IMR-90 (cell line): Measurements from ENCODE around the gene RAB6A. TPM values are rescaled to one million over a fixed set of nuclear protein-coding genes. Genes with fewer than 3 reads are reported as not detected.
A peak's percentile ranks its signal among the peaks of the same experiment; 100 is the strongest.

ENCODE experiments used
- ATAC-seq: fragments of 200-7000 bp; cut with Tn5 transposase; 2 replicates; pipeline ENCODE4 v1.9.1; 2020; ENCODE audit warnings: low read depth, mild to moderate bottlenecking, moderate library complexity
- BruUV-seq: library from RNA; stranded (reverse); fragments of 400-500 nt; replicated peaks from 2 replicates; lab custom pipeline; 2021; lab: Mats Ljungman, UMichigan
- CTCF ChIA-PET: fragments of 300-600 bp; formaldehyde crosslinking; extraction: SDS; loops from one replicate; lab custom pipeline; 2021; ENCODE audit warnings: antibody characterized with exemption; lab: Yijun Ruan, JAX
- POLR2A ChIA-PET: fragments of 300-600 bp; sonication (Branson Sonifier 250); formaldehyde crosslinking; loops from one replicate; lab custom pipeline; 2022; ENCODE audit warnings: antibody characterized with exemption; ENCODE audit not compliant: unreplicated experiment; lab: Charles Lee
- DNase-seq: peaks from one replicate; pipeline ENCODE4 v3.0.0; 2013
- H2AFZ ChIP-seq: replicated peaks from 2 replicates; pipeline ENCODE3; 2013; ENCODE audit warnings: low read length, mild to moderate bottlenecking; ENCODE audit not compliant: poor library complexity
- H2AK5ac ChIP-seq: 2 replicates; pipeline ENCODE4 v1.6.1; 2013; ENCODE audit warnings: low read depth, low read length, inconsistent platforms
- H2AK9ac ChIP-seq: replicated peaks from 2 replicates; pipeline ENCODE3; 2013; ENCODE audit warnings: mild to moderate bottlenecking, low read depth, low read length, moderate library complexity; ENCODE audit not compliant: poor library complexity
- H2BK120ac ChIP-seq: 2 replicates; pipeline ENCODE4 v1.6.1; 2013; ENCODE audit warnings: low read depth, low read length, inconsistent platforms
- H2BK15ac ChIP-seq: 3 replicates; pipeline ENCODE4 v1.6.1; 2013; ENCODE audit warnings: low read depth, low read length, inconsistent platforms
- H2BK20ac ChIP-seq: 2 replicates; pipeline ENCODE4 v1.6.1; 2013; ENCODE audit warnings: low read depth, mild to moderate bottlenecking, inconsistent platforms, low read length, moderate library complexity
- H2BK5ac ChIP-seq: 2 replicates; pipeline ENCODE4 v1.6.1; 2013; ENCODE audit warnings: mild to moderate bottlenecking, low read depth, low read length, inconsistent platforms; ENCODE audit not compliant: poor library complexity, severe bottlenecking
- H3K14ac ChIP-seq: replicated peaks from 2 replicates; pipeline ENCODE4 v1.6.1; 2013; ENCODE audit warnings: low read depth, low read length, inconsistent platforms
- H3K18ac ChIP-seq: 2 replicates; pipeline ENCODE4 v1.6.1; 2013; ENCODE audit warnings: low read depth, low read length, control low read depth
- H3K23ac ChIP-seq: 2 replicates; pipeline ENCODE4 v1.6.1; 2013; ENCODE audit warnings: low read depth, low read length, inconsistent platforms
- H3K27ac ChIP-seq: 2 replicates; pipeline ENCODE4 v1.5.1; 2013; ENCODE audit warnings: mild to moderate bottlenecking, control low read depth, low read length; ENCODE audit not compliant: insufficient read depth
- H3K27me3 ChIP-seq: 2 replicates; pipeline ENCODE4 v1.6.1; 2013; ENCODE audit warnings: low read length; ENCODE audit not compliant: control insufficient read depth, insufficient read depth
- H3K36me3 ChIP-seq: 2 replicates; pipeline ENCODE4 v1.6.1; 2013; ENCODE audit warnings: low read length, mixed read lengths; ENCODE audit not compliant: control insufficient read depth, insufficient read depth
- H3K4ac ChIP-seq: 2 replicates; pipeline ENCODE4 v1.6.1; 2013; ENCODE audit warnings: low read depth, low read length, inconsistent platforms
- H3K4me1 ChIP-seq: 2 replicates; pipeline ENCODE4 v1.6.1; 2013; ENCODE audit warnings: low read length, mixed read lengths; ENCODE audit not compliant: control insufficient read depth, insufficient read depth
- H3K4me2 ChIP-seq: 2 replicates; pipeline ENCODE4 v1.6.1; 2013; ENCODE audit warnings: low read depth, mild to moderate bottlenecking, control low read depth, low read length, moderate library complexity
- H3K4me3 ChIP-seq: 2 replicates; pipeline ENCODE4 v1.5.1; 2013; ENCODE audit warnings: low read depth, mild to moderate bottlenecking, control low read depth, low read length, moderate library complexity; ENCODE audit not compliant: insufficient read depth
- H3K56ac ChIP-seq: 2 replicates; pipeline ENCODE4 v1.6.1; 2013; ENCODE audit warnings: low read length, inconsistent platforms; ENCODE audit not compliant: insufficient read depth; ENCODE audit errors: extremely low read depth
- H3K79me1 ChIP-seq, 2 experiments: 2 replicates each; pipeline ENCODE4 v1.6.1; 2013; ENCODE audit warnings: low read length in 2 of 2, inconsistent platforms in 1 of 2, low read depth in 1 of 2
- H3K9ac ChIP-seq: 2 replicates; pipeline ENCODE4 v1.6.1; 2013; ENCODE audit warnings: low read depth, low read length, control low read depth
- H3K9me1 ChIP-seq: 2 replicates; pipeline ENCODE4 v1.6.1; 2013; ENCODE audit warnings: low read length, inconsistent platforms; ENCODE audit not compliant: insufficient read depth
- H3K9me3 ChIP-seq: 2 replicates; pipeline ENCODE4 v1.6.1; 2013; ENCODE audit warnings: low read length; ENCODE audit not compliant: control insufficient read depth, insufficient read depth
- H4K20me1 ChIP-seq: 2 replicates; pipeline ENCODE4 v1.6.1; 2013; ENCODE audit warnings: low read length, inconsistent platforms; ENCODE audit not compliant: insufficient read depth
- H4K5ac ChIP-seq: 2 replicates; pipeline ENCODE4 v1.6.1; 2013; ENCODE audit warnings: mild to moderate bottlenecking, low read depth, low read length, control low read depth
- H4K8ac ChIP-seq, 2 experiments: 2 replicates each; pipeline ENCODE4 v1.6.1; 2013; ENCODE audit warnings: low read depth in 2 of 2, low read length in 2 of 2, control low read depth in 1 of 2, inconsistent platforms in 1 of 2
- H4K91ac ChIP-seq: 2 replicates; pipeline ENCODE4 v1.6.1; 2013; ENCODE audit warnings: low read depth, low read length, inconsistent platforms; ENCODE audit not compliant: insufficient read depth
- CTCF ChIP-seq: conservative IDR thresholded peaks from 2 replicates; pipeline ENCODE4 v1.5.1; 2012; ENCODE audit warnings: mild to moderate bottlenecking, low read depth, low read length, improper control_type of control experiment
- ELK1 ChIP-seq: fragments of 150-350 bp; IDR thresholded peaks from 2 replicates; pipeline ENCODE4 v1.6.1; 2016; ENCODE audit warnings: low read depth, mild to moderate bottlenecking, low read length, moderate library complexity, borderline replicate concordance
- MAFK ChIP-seq: IDR thresholded peaks from 2 replicates; pipeline ENCODE4 v1.6.1; 2012; ENCODE audit warnings: low read depth, low read length, improper control_type of control experiment
- RAD21 ChIP-seq: IDR thresholded peaks from 2 replicates; pipeline ENCODE4 v1.6.1; 2012; ENCODE audit warnings: low read length, improper control_type of control experiment
- RCOR1 ChIP-seq: IDR thresholded peaks from 2 replicates; pipeline ENCODE4 v1.6.1; 2012; ENCODE audit warnings: mild to moderate bottlenecking, low read length, improper control_type of control experiment; ENCODE audit not compliant: insufficient replicate concordance
- WGBS, 2 experiments: methylation state at CpG; one replicate each; pipeline versions ENCODE4 v1.1.5 to v1.1.7; 2013; ENCODE audit warnings: missing lambda C conversion rate in 2 of 2; ENCODE audit not compliant: insufficient read length in 1 of 2; ENCODE audit errors: extremely low coverage in 2 of 2; 5-methylcytosine and 5-hydroxymethylcytosine counted together
- dilution Hi-C: fragments of 300-500 bp; cut with HindIII; formaldehyde crosslinking; loops from one replicate; pipeline ENCODE4 v1.14.3; 2018; ENCODE audit warnings: low sequenced_read_pairs; ENCODE audit not compliant: unreplicated experiment
- in situ Hi-C: fragments of 300-500 bp; cut with MboI; formaldehyde crosslinking; loops from 3 replicates; pipeline ENCODE4 v1.14.3; 2019; ENCODE audit warnings: low sequenced_read_pairs, inconsistent platforms, mixed read lengths
- intact Hi-C: fragments of 100-400 bp; cut with micrococcal nuclease; formaldehyde crosslinking; loops from 2 replicates; pipeline ENCODE4 v1.10.0; 2022
- polyA plus RNA-seq, 3 experiments: library from polyadenylated mRNA; depleted of rRNA; stranded (reverse); fragments of >200 nt; gene quantifications; 2 replicates each; pipeline ENCODE4 v1.2.3, GENCODE V29; 2012; ENCODE audit warnings: low replicate concordance in 1 of 3
- total RNA-seq: library from RNA; depleted of rRNA; stranded (reverse); fragments of >200 nt; gene quantifications from 2 replicates; pipeline ENCODE4 v1.2.3, GENCODE V29; 2012
- TF ChIP-seq, protein P1 (sequence below): fragments of 150-350 bp; IDR thresholded peaks from 2 replicates; pipeline ENCODE4 v1.6.1; 2017; ENCODE audit warnings: mild to moderate bottlenecking, antibody characterized with exemption, low read length, low read depth

RAB6A gene
- total and polyA plus RNA-seq, 2 of the 4 experiments (the other 2 are of a cell fraction) = 65.5 to 81.0 TPM

GRCh38 chr11:73808052-73808451 lies 47.2 kb upstream of the RAB6A start:
- Histone ChIP-seq H3K27ac (no peak overlapping the region), H3K9me3 (no peaks in the 10 kb centered on the region), H3K14ac (no peak overlapping the region), H2BK20ac (no peak overlapping the region), H4K8ac (no peak overlapping the region), H3K18ac (no peak overlapping the region), H3K4me2 (no peak overlapping the region), H3K4ac (no peak overlapping the region), H2BK120ac (no peak overlapping the region), H2AK5ac (no peak overlapping the region), H3K23ac (no peak overlapping the region), H3K4me3 (no peak overlapping the region), H4K5ac (no peak overlapping the region), H3K9ac (no peak overlapping the region), H3K36me3 (no peaks in the 10 kb centered on the region), H3K27me3 (no peaks in the 10 kb centered on the region), H3K9me1 (peaks cover 2% of the 10 kb centered on the region; the same call in 1 of the 2 replicates), H4K20me1 (no peaks in the 10 kb centered on the region), H2AFZ (no peak overlapping the region), H4K91ac (no peak overlapping the region), H2BK5ac (no peak overlapping the region), H2AK9ac (no peak overlapping the region), H3K4me1 (peaks cover 3% of the 10 kb centered on the region; the same call in 1 of the 2 replicates), H3K79me1 (peaks cover 5 to 14% of the 10 kb centered on the region in 2 experiments), H2BK15ac (no peak overlapping the region), H3K56ac (no peak overlapping the region)
- no peak for DNase-seq
- no CpG with 5 or more reads among the region's 1 CpG for WGBS, 2 experiments
- TF ChIP-seq CTCF = no peak
- no peak for TF ChIP-seq ELK1
- no peak for TF ChIP-seq RAD21
- TF ChIP-seq MAFK = peak; percentile 68
- no peak for TF ChIP-seq RCOR1
- TF ChIP-seq, protein P1, sequence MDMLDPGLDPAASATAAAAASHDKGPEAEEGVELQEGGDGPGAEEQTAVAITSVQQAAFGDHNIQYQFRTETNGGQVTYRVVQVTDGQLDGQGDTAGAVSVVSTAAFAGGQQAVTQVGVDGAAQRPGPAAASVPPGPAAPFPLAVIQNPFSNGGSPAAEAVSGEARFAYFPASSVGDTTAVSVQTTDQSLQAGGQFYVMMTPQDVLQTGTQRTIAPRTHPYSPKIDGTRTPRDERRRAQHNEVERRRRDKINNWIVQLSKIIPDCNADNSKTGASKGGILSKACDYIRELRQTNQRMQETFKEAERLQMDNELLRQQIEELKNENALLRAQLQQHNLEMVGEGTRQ = no peak
- intact Hi-C loops (no loop called here), dilution Hi-C loops (no loop called here), in situ Hi-C loops (no loop called here)
- BruUV-seq = no TSS peak
- ATAC-seq = no peak
- CTCF ChIA-PET = no interaction called here
- POLR2A ChIA-PET = no interaction called here
